22Rv1 (cell line): ENCODE results near the gene TMEM135.

ENCODE experiments used
- CTCF ChIP-seq: fragments of 450-650 bp; IDR thresholded peaks from 2 replicates; pipeline ENCODE4 v1.5.1; 2017; ENCODE audit warnings: mild to moderate bottlenecking
- ZFX ChIP-seq: fragments of 450-650 bp; IDR thresholded peaks from 2 replicates; pipeline ENCODE4 v1.6.1; 2017; ENCODE audit warnings: antibody characterized with exemption, borderline replicate concordance

DNA sequence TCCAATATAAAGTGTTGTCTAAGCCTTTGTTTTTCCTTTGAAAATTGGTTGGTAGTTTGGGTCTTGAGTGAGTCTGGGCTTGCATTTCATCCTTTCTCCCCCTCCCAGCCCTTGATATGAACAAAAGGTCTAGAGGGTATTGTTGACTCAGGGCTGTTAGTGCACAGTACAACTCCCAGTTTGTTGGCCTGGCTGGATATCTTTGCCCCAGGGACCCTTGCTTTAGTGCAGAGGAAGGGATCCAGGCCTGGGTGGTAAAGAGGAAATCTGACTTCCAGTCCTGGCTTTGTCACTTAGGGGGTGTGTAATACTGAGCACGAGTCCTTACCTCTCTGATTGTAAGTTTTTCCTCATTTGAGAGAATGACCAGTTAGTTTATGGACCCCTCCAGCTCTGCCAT lies 330.4 kb downstream of the TMEM135 start:
- TF ChIP-seq CTCF: no peak
- TF ChIP-seq ZFX: no peak
